Adrenal gland (tissue), 12 donors: ENCODE data around the gene PAQR6. TPM values are rescaled to one million over a fixed set of nuclear protein-coding genes. Genes with fewer than 3 reads are reported as not detected.

Source experiments
- DNase-seq, 7 donors: peaks; one replicate each; pipeline ENCODE4 v3.0.0-alpha.2; 2019 to 2020
- H3K27ac ChIP-seq, 5 donors: fragments of 200-600 bp; sonication (generic) in 4 of 5; 1 replicate in 3 of 5; 2 replicates in 2 of 5; pipeline versions ENCODE4 v1.5.1 to v1.8.0; 2016 to 2020; ENCODE audit warnings: mild to moderate bottlenecking in 1 of 5
- H3K27me3 ChIP-seq: fragments of 200-600 bp; 2 replicates; pipeline ENCODE4 v1.8.0; 2021
- H3K36me3 ChIP-seq, 2 donors: fragments of 200-600 bp; replicated peaks in 1 of 2; 1 replicate in 1 of 2; 2 replicates in 1 of 2; pipeline versions ENCODE4 v1.5.1 to v1.8.0; 2018 to 2022
- H3K4me1 ChIP-seq, 2 donors: fragments of 200-600 bp; replicated peaks in 1 of 2; 1 replicate in 1 of 2; 2 replicates in 1 of 2; pipeline versions ENCODE4 v1.5.1 to v1.8.0; 2018 to 2021
- H3K4me3 ChIP-seq, 4 donors: fragments of 200-600 bp; sonication (generic) in 3 of 4; one replicate each; pipeline ENCODE4 v1.5.1; 2016 to 2018
- H3K9me3 ChIP-seq, 3 donors: fragments of 200-600 bp; sonication (generic) in 1 of 3; replicated peaks in 1 of 3; 1 replicate in 2 of 3; 2 replicates in 1 of 3; pipeline versions ENCODE4 v1.5.1 to v1.8.0; 2016 to 2021
- POLR2A ChIP-seq, 2 donors: fragments of 450-650 bp; IDR thresholded peaks; one replicate each; pipeline ENCODE4 v1.6.1; 2017; ENCODE audit warnings: antibody characterized with exemption in 2 of 2, mild to moderate bottlenecking in 2 of 2, moderate library complexity in 1 of 2
- WGBS, 4 donors: extraction: QIAGEN DNeasy Blood & Tissue Kit in 2 of 4; methylation state at CpG; one replicate each; pipeline versions ENCODE4 v1.1.5 to v1.1.7; 2013 to 2017; 5-methylcytosine and 5-hydroxymethylcytosine counted together
- intact Hi-C, 2 donors: fragments of 100-400 bp; cut with DNase I; formaldehyde crosslinking; loops; one replicate each; pipeline versions ENCODE4 v1.14.1 to v1.15.0; 2022 to 2023
- polyA plus RNA-seq, 3 donors: library from polyadenylated mRNA; stranded (reverse); fragments of 200-250 nt in 2 of 3; fragments of 350-450 nt in 1 of 3; fragmentation: Illumina TruSeq in 1 of 3; extraction: RNeasy Lipid Tissue Mini Kit (QIAGEN cat#74804) in 1 of 3; gene quantifications; one replicate each; pipeline ENCODE4 v1.2.3, GENCODE V29; 2013 to 2014
- total RNA-seq, 9 donors: library from RNA; depleted of rRNA in 4 of 9; stranded (reverse); fragments of >200 nt in 4 of 9; fragments of 120-200 nt in 1 of 9; fragmentation: NEBNext Ultra II Directional in 1 of 9; extraction: Animal tissue kit (Norgen Biotek cat#: 25700) in 1 of 9; gene quantifications; one replicate each; pipeline versions ENCODE4 v1.1.0 to v1.2.4, GENCODE V29; 2013 to 2023
- TF ChIP-seq, protein P1 (sequence below), 6 experiments: fragments of 450-650 bp in 4 of 6; fragments of 200-600 bp in 2 of 6; sonication (generic) in 1 of 6; IDR thresholded peaks; 1 replicate in 5 of 6; 2 replicates in 1 of 6; pipeline versions ENCODE4 v1.5.1 to v1.8.0; 2016 to 2021; ENCODE audit warnings: antibody characterized with exemption in 6 of 6, mild to moderate bottlenecking in 2 of 6, moderate library complexity in 1 of 6
- donor health status: healthy with polysubstance abuse.
- donor health status: Bipolar disorder and iron deficiency.
- donor health status: DM: yes; HTN: yes; CAD: no.
- donor health status: DM: no; HTN: no; CAD: no.
- donor health status: DM: no; HTN: no; CAD: no.
- donor health status: DM: yes; HTN: yes; CAD: no.

Gene PAQR6
- total and polyA plus RNA-seq, 12 donors, result 0.53 to 13.8 (median 1.3) TPM; not detected in 2

DNA sequence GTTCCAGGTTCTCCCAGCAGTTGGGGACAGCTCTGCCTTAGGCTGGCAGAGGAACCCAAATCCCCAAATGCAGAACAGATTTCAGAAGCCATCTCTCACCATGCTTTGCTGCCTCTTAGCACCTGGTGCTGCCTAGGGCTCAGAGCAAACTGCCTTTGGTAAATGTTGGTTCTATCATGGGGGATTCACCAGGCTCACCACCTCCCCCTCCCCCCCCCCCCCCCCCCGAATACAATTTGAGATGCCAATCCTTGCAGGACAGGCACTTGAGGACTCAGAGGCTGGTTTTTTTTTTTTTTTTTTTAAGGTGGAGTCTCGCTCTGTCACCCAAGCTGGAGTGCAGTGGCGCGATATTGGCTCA is 447 bp upstream of the PAQR6 start:
- peaks cover 0 to 41% of the 10 kb centered on the region in 2 donors for H3K36me3 ChIP-seq
- no peak overlapping the region for H3K27ac ChIP-seq
- H3K4me3 ChIP-seq, result no peak overlapping the region
- WGBS, 4 donors, result 68 to 78% (median 72%) methylated on average over 3 to 4 of the region's 4 CpGs
- H3K9me3 ChIP-seq, result no peaks in the 10 kb centered on the region
- TF ChIP-seq, protein P1, sequence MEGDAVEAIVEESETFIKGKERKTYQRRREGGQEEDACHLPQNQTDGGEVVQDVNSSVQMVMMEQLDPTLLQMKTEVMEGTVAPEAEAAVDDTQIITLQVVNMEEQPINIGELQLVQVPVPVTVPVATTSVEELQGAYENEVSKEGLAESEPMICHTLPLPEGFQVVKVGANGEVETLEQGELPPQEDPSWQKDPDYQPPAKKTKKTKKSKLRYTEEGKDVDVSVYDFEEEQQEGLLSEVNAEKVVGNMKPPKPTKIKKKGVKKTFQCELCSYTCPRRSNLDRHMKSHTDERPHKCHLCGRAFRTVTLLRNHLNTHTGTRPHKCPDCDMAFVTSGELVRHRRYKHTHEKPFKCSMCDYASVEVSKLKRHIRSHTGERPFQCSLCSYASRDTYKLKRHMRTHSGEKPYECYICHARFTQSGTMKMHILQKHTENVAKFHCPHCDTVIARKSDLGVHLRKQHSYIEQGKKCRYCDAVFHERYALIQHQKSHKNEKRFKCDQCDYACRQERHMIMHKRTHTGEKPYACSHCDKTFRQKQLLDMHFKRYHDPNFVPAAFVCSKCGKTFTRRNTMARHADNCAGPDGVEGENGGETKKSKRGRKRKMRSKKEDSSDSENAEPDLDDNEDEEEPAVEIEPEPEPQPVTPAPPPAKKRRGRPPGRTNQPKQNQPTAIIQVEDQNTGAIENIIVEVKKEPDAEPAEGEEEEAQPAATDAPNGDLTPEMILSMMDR (IDR thresholded peaks at IDR 0.05), result no peak
- no peak for TF ChIP-seq POLR2A (IDR thresholded peaks at IDR 0.05)
- no peak for DNase-seq
- peaks cover 0 to 12% of the 10 kb centered on the region in 2 donors for H3K4me1 ChIP-seq
- intact Hi-C loops, result no loop called here
- no peaks in the 10 kb centered on the region for H3K27me3 ChIP-seq

DNA sequence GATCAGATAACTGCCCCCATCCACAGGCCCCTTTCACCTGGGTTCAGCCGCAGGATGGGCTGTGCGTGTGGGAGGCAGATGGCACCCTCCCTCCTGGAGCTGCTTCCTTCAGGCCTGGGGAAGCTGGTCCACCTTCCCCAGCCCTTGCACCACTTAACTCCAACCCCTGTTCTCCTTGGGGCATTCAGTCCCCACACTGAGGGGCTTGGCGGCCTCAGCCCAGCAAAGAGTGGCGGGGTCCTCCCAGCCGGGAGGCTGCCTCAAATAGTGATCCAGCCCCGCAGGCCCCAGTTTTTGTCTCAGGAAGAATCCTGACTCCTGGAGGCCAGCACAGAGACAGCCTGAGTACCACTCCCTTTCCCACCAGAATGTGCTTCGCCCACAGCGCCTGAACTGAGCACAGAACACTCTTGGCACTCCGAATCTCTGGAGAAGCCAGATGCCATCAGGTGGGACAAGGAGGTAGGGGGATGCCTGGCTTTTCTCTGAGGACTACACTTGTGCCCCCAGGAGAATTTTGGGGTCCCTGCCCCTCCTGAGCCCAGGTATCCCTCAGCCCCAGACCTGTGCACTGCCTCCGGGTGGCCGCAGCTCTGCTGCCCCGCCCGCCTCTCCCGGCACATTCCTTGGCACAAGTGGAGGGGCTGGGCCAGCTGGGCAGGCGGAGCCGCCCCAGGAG is 936 bp downstream of the PAQR6 start:
- Histone ChIP-seq H3K9me3 (no peaks in the 10 kb centered on the region), H3K4me3 (no peak overlapping the region), H3K4me1 (peaks cover 0 to 12% of the 10 kb centered on the region in 2 donors), H3K27me3 (no peaks in the 10 kb centered on the region), H3K36me3 (peaks cover 0 to 27% of the 10 kb centered on the region in 2 donors), H3K27ac (peak overlapping the region in 1 of 5 donors; percentile 49)
- intact Hi-C loops, result no loop called here
- TF ChIP-seq POLR2A (IDR thresholded peaks at IDR 0.05), result no peak
- TF ChIP-seq, protein P1 (IDR thresholded peaks at IDR 0.05), result no peak
- WGBS, 4 donors, result 41 to 61% (median 52%) methylated on average over 2 to 16 of the region's 16 CpGs
- peak in 1 of 7 donors; percentile 29 for DNase-seq

DNA sequence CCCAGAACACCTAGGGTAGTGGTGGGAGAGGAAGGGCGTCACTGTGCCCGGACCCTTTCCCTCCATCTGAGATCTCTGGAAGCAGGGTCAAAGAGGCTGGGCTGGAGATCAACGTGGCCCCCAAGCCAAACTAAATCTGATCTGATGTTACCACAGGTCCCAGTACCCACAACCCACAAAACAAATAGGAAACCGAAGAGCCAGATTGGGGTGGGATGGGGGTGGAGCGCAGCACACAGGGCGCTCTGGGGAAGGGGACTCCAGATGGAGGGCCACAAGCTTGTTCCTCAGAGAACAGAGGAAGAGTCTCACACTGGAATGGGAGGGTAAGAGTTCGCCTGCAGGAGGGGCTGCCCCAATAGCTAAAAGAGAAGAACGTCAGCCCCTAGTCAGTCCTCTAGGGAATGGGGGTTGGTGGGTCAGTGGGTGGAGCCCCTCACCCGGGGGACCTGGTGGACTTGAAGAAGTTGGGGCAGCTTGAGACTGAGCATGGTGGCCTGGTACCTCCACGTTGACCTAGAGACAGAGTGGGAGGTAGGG is 1.5 kb downstream of the PAQR6 start:
- intact Hi-C loops, result no loop called here
- TF ChIP-seq, protein P1 (IDR thresholded peaks at IDR 0.05), result no peak
- H3K27ac ChIP-seq, result peak overlapping the region in 1 of 5 donors; percentile 49
- H3K27me3 ChIP-seq, result no peaks in the 10 kb centered on the region
- 51 to 58% (median 51%) methylated on average over 10 of the region's 10 CpGs for WGBS, 4 donors
- peaks cover 0 to 12% of the 10 kb centered on the region in 2 donors for H3K4me1 ChIP-seq
- H3K4me3 ChIP-seq, result no peak overlapping the region
- H3K36me3 ChIP-seq, result peaks cover 0 to 21% of the 10 kb centered on the region in 2 donors
- no peak for DNase-seq
- no peaks in the 10 kb centered on the region for H3K9me3 ChIP-seq

DNA sequence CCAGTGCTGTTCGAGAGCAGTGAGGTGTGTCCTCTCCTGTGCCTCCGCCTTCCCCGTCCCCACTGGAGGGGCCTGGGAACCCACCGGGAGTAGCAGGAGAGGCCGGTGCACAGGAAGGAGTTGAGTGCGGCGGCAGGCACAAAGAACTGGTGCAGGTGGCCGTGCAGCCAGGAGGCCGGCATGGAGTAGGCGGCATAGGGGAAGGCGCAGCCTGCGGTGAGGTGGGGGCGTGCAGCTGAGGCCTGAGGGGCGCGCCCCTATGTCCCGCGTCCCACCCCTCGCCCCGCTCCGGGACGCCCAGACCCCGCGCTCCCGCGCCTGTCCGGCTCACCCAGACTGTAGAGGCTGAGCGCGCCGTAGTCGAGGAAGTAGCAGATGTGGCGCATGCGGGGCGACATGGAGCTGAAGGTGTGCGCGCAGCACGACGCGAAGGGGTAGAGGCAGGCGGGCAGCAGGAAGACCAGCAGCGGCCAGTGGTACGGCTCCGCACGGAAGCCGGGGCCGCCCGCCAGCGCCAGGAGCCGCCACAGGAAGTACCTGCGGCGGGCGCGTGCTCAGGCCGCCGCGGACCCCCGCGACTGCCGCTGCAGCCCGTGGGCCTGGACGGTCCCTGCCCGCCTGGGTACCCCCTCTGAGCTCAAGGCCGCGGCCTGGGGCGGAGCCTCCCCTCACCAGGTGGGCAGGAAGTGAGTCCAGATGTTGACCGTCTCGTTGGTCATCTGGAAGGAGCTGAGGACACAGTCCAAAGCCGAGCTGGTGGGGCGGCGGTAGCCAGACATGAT is 2.2 kb downstream of the PAQR6 start:
- WGBS, 4 donors, result 4 to 10% (median 5%) methylated on average over 2 to 69 of the region's 69 CpGs
- TF ChIP-seq, protein P1 (IDR thresholded peaks at IDR 0.05), result no peak

More for the DNA sequence above, 2.2 kb downstream of the PAQR6 start:
- Histone ChIP-seq H3K27me3 (no peaks in the 10 kb centered on the region), H3K36me3 (peaks cover 0 to 14% of the 10 kb centered on the region in 2 donors), H3K4me1 (peaks cover 0 to 12% of the 10 kb centered on the region in 2 donors), H3K27ac (no peak overlapping the region), H3K4me3 (peak overlapping the region in 1 of 4 donors; percentile 34), H3K9me3 (no peaks in the 10 kb centered on the region)
- DNase-seq, result peak in 2 of 7 donors; percentile 32 to 33
- intact Hi-C loops, result no loop called here
